Activated CD8-positive, alpha-beta T cell treated with anti-CD3 and anti-CD28 coated beads for 36 hours (primary cell): Measurements from ENCODE around the gene TMEM108. TPM values are rescaled to one million over a fixed set of nuclear protein-coding genes. Genes with fewer than 3 reads are reported as not detected.

ENCODE experiments used
- ATAC-seq: fragments of 200-7000 bp; cut with Tn5 transposase; one replicate; pipeline ENCODE4 v1.10.0; 2021; ENCODE audit warnings: mild to moderate bottlenecking, moderate library complexity
- CTCF ChIA-PET: fragments of 350-600 bp; sonication (Branson Sonifier 250); formaldehyde crosslinking; loops from one replicate; lab custom pipeline; 2021; ENCODE audit warnings: antibody characterized with exemption; lab: Charles Lee
- POLR2A ChIA-PET: fragments of 350-600 bp; sonication (Branson Sonifier 250); formaldehyde crosslinking; loops from one replicate; lab custom pipeline; 2021; ENCODE audit warnings: antibody characterized with exemption; lab: Charles Lee
- DNase-seq: peaks from one replicate; pipeline ENCODE4 v3.0.0-alpha.2; 2020
- H3K27ac Mint-ChIP-seq: one replicate; pipeline ENCODE4 v1.8.0; 2021; ENCODE audit warnings: mild to moderate bottlenecking, mixed read lengths
- H3K27me3 Mint-ChIP-seq: one replicate; pipeline ENCODE4 v1.8.0; 2021; ENCODE audit warnings: mixed read lengths
- H3K36me3 Mint-ChIP-seq: one replicate; pipeline ENCODE4 v1.8.0; 2021; ENCODE audit warnings: low read depth, mixed read lengths
- H3K4me1 Mint-ChIP-seq: one replicate; pipeline ENCODE4 v1.8.0; 2021; ENCODE audit warnings: low read depth, mixed read lengths
- H3K4me3 Mint-ChIP-seq: one replicate; pipeline ENCODE4 v1.8.0; 2021; ENCODE audit warnings: mild to moderate bottlenecking, moderate library complexity, mixed read lengths
- H3K9me3 Mint-ChIP-seq: one replicate; pipeline ENCODE4 v1.8.0; 2021; ENCODE audit warnings: mixed read lengths
- CTCF ChIP-seq: fragments of 200-600 bp; IDR thresholded peaks from one replicate; pipeline ENCODE4 v1.8.0; 2022; ENCODE audit warnings: antibody characterized with exemption, mild to moderate bottlenecking
- intact Hi-C: fragments of 100-400 bp; cut with micrococcal nuclease; formaldehyde crosslinking; loops from one replicate; pipeline ENCODE4 v1.10.0; 2022
- total RNA-seq, 2 experiments: library from RNA; stranded (reverse); gene quantifications; one replicate each; pipeline ENCODE4 v1.2.3, GENCODE V29; 2021

TMEM108 gene
- total RNA-seq, 2 experiments from 2014 or later = not detected

DNA sequence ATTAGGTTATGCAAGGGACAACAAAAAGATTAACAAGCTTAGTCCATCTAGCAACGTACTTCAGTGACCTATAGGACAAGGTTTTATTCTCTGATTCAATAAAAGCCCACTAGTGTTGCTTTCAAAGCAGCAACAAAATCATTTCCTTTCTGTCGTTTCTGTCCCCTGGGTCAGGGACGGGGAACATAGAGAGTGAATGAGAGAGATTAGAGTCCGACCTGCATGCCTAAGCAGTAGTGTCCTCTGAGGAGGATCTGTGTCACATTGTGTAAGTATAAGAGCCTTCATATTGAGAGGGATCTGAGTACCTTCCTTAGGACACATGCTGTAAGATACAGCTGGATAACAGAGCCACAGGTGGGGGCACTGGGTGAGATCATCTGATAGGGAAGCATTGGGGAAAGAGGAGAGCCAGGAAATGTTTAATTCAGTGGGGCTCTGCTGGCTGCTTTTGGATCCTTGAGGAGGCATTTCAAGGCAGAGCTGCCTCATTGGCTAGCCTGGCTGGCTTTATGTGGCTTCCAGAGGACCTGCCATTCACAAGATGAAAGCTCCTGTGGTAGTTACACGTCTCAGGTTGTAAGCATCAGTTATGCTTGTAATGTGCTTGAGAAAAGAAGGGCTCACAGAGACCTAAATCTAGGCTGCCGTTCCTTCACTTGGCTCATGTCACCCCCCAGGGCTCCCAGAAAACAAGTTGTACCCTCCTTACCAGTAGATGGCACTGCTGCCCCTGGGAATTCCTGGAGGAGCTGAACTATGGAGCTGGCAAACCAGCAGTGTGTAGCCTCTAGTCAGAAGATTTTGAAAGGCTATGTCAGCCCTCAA is 2.7 kb downstream of the TMEM108 start:
- CTCF ChIA-PET = interaction anchor here (0.8 to 2.1 kb wide), 10 partner anchors 12 to 382 kb away, joined by 3 to 6 read pairs (median 3); no protein-coding TSS in a partner anchor
- DNase-seq = peak; percentile 54

DNA sequence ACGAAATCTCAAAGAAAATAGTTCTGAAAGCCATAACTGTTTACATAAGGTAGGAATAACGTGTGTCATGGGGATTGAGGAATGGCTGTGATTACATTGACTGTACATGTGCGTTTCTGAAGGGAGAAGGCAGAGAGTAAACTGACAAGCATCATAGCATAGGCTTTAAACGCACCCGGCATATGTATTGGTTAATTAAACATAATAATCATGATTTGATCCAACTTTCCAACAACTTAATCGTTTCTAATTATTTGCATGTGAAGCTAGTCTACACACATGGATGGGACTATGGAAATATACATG is 3.3 kb downstream of the TMEM108 start:
- Mint-ChIP-seq H3K27me3 (peaks cover 39% of the 10 kb centered on the region), H3K9me3 (no peaks in the 10 kb centered on the region), H3K4me3 (no peak overlapping the region), H3K27ac (no peak overlapping the region), H3K4me1 (no peaks in the 10 kb centered on the region), H3K36me3 (no peaks in the 10 kb centered on the region)
- no peak for TF ChIP-seq CTCF
- DNase-seq (no peak), ATAC-seq (no peak)
- intact Hi-C loops = no loop called here
- CTCF ChIA-PET = interaction anchor here (1.0 to 2.1 kb wide), 12 partner anchors 10 to 354 kb away, joined by 3 to 6 read pairs (median 3); no protein-coding TSS in a partner anchor
- POLR2A ChIA-PET = no interaction called here

More for the DNA sequence above, 2.7 kb downstream of the TMEM108 start:
- POLR2A ChIA-PET = no interaction called here
- intact Hi-C loops = no loop called here
- Mint-ChIP-seq H3K4me3 (no peak overlapping the region), H3K4me1 (no peaks in the 10 kb centered on the region), H3K27ac (no peak overlapping the region), H3K27me3 (peaks cover 39% of the 10 kb centered on the region), H3K9me3 (no peaks in the 10 kb centered on the region), H3K36me3 (no peaks in the 10 kb centered on the region)
- peak; percentile 37 for TF ChIP-seq CTCF
- ATAC-seq = no peak

GRCh38 chr3:133042778-133043177 is 4.6 kb downstream of the TMEM108 start:
- no peak for DNase-seq
- TF ChIP-seq CTCF = no peak
- POLR2A ChIA-PET = no interaction called here
- CTCF ChIA-PET = interaction anchor here (1.4 to 1.5 kb wide), 2 partner anchors 26 to 340 kb away, joined by 3 read pairs; no protein-coding TSS in a partner anchor
- Mint-ChIP-seq H3K9me3 (no peaks in the 10 kb centered on the region), H3K27me3 (peaks cover 30% of the 10 kb centered on the region), H3K36me3 (no peaks in the 10 kb centered on the region), H3K4me1 (no peaks in the 10 kb centered on the region), H3K4me3 (no peak overlapping the region), H3K27ac (no peak overlapping the region)
- intact Hi-C loops = no loop called here
- no peak for ATAC-seq

DNA sequence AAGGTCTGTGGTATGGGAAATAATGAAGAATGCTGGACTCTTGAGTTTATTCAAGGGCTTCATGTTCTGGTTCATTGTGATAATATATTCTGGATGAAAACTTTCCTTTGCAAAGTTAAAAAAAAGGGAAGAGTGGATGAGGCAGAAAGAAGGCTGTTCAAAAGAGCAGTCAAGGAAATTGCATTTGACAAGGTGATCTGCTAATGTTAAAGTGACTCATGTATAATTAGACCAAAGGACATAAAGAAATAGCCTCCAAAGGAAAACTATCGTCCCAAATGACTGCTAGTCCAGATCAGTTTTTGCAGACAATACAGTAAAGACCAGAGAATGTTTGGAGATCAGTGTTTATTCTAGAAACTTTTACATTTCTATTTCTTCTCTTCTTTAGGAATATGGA is 9.8 kb downstream of the TMEM108 start:
- POLR2A ChIA-PET = no interaction called here

More for the DNA sequence above, 9.8 kb downstream of the TMEM108 start:
- H3K27ac Mint-ChIP-seq = no peak overlapping the region
- intact Hi-C loops = no loop called here
- DNase-seq (no peak), ATAC-seq (no peak)
- H3K36me3 Mint-ChIP-seq = no peaks in the 10 kb centered on the region
- H3K27me3 Mint-ChIP-seq = peaks cover 13% of the 10 kb centered on the region
- no peaks in the 10 kb centered on the region for H3K9me3 Mint-ChIP-seq
- H3K4me3 Mint-ChIP-seq = no peak overlapping the region
- CTCF ChIA-PET = no interaction called here
- H3K4me1 Mint-ChIP-seq = no peaks in the 10 kb centered on the region
- no peak for TF ChIP-seq CTCF
